Measurements from ENCODE around the gene RPAP2.
"Not testable (repeated sequence)": the region's sequence is repeated elsewhere in the genome, so short reads cannot be mapped to it uniquely, and the experiment has no call there.

RPAP2 gene

DNA sequence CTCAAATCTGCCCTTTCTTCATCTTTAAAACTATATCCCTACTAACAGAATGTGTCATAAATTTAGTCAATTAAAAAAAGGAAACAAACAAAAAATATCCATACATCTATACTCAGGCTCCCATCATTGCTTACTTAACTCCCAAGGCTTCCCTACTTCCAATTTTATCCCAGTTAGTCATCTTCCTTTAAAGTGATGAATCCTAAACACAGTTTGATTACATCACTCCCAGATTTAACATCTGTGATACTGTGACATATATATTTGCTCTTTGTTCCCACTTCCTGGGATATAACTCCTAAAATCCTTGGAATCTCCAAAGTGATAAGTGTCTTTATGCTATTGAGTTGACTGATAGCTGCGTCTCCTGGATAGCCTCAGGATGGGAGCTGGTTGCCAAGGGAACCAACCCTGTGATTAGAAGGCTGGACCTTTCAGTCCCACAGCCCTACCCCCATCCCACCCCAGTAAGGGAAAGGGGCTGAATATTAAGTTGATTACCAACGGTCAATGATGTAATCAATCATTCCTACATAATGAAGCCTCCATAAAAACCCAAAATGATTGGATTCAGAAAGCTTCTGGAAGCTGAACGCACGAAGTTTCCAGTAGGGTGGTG is 21.6 kb upstream of the RPAP2 start:
- TF ChIP-seq, protein P1, sequence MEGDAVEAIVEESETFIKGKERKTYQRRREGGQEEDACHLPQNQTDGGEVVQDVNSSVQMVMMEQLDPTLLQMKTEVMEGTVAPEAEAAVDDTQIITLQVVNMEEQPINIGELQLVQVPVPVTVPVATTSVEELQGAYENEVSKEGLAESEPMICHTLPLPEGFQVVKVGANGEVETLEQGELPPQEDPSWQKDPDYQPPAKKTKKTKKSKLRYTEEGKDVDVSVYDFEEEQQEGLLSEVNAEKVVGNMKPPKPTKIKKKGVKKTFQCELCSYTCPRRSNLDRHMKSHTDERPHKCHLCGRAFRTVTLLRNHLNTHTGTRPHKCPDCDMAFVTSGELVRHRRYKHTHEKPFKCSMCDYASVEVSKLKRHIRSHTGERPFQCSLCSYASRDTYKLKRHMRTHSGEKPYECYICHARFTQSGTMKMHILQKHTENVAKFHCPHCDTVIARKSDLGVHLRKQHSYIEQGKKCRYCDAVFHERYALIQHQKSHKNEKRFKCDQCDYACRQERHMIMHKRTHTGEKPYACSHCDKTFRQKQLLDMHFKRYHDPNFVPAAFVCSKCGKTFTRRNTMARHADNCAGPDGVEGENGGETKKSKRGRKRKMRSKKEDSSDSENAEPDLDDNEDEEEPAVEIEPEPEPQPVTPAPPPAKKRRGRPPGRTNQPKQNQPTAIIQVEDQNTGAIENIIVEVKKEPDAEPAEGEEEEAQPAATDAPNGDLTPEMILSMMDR (IDR thresholded peaks at IDR 0.05; ENCODE audit: insufficient read depth, low read depth, low read length, missing control alignments): no peak
- H3K4me3 ChIP-seq (ENCODE audit: low read depth, low read length): no peak overlapping the region
- DNase-seq (ENCODE audit: low read depth): no peak

- DNase-seq (ENCODE audit: low read depth); H3K4me3 ChIP-seq (ENCODE audit: low read depth, low read length): not testable (repeated sequence)
Observed at GRCh38 chr1:92279781-92280180, 19.1 kb upstream of the RPAP2 start.

DNA sequence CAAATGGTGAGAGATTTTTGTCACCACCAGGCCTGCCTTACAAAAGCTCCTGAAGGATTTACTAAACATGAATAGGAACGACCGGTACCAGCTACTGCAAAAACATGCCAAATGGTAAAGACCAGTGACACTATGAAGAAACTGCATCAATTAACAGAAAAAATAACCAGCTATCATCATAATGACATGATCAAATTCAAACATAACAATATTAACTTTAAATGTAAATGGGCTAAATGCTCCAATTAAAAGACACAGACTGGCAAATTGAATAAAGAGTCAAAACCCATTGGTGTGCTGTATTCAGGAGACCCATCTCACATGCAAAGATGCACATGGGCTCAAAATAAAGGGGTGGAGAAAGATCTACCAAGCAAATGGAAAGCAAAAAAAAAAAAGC is 17.4 kb upstream of the RPAP2 start:
- not testable (repeated sequence) for DNase-seq (ENCODE audit: low read depth); H3K4me3 ChIP-seq (ENCODE audit: low read depth, low read length)

DNA sequence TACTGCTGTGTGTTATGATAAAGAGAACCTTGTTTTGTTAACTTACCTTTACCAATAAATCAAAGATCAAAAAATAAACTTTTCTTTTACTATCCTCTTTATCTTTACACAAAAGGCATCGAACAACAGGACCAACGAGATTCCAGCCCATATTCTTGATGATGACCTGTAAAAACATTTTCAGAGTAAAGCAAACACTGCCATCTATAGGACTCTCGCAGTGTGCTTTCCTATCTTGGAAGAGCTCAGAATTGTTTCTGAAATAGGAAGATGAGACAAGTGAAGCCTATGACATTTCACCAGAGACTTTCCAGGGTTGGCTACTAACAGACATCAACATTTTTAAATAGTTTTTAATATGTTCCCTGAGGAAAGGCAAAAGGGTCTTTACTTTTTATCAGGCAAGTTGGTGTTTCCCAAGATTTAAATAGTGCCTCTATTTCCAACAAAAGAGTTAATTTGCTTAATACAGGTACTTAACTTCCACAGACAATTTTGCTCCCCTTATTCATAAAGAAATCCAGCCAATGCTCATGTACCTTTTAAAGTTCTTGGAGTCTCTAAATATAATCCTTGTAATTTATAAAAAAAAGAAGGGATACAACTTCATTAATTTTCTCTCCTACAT is 7.4 kb upstream of the RPAP2 start:
- DNase-seq (ENCODE audit: low read depth): peak; percentile 32
- TF ChIP-seq, protein P1 (IDR thresholded peaks at IDR 0.05; ENCODE audit: insufficient read depth, low read depth, low read length, missing control alignments): peak; percentile 39
- no peak overlapping the region for H3K4me3 ChIP-seq (ENCODE audit: low read depth, low read length)

- no peak for DNase-seq (ENCODE audit: low read depth)
- TF ChIP-seq, protein P1 (IDR thresholded peaks at IDR 0.05; ENCODE audit: insufficient read depth, low read depth, low read length, missing control alignments): no peak
- peak overlapping the region; percentile 80 for H3K4me3 ChIP-seq (ENCODE audit: low read depth, low read length)
Observed at GRCh38 chr1:92298213-92298572, 666 bp upstream of the RPAP2 start.

DNA sequence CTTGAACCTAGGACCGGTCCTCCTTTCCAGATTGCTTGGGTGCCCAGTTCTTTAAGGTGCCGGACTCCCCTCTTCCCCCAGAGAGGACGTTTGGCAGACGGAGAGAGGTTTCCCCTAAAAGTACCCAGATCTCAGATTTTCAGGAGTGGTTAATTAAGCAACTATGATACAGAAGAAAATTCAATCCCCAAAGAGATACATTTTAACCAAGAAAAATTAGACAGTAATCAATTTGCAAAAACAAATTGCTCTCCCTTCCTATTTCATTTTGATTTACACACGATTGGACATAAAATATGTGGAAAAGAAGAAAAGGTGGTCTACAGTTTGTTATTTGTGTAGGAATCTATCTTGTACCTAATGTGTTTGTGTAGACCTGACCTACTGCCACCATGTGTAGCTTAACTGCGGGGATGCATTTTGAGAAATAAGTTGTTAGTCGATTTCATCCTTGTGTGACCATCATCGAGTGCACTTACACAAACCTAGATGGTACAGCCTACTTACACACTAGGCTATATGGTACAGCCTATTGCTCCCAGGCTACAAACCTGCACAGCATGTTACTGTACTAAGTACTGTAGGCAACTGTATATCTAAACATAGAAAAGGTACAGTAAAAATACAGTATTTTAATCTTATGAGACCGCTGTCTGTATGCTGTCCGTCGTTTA is 755 bp downstream of the RPAP2 start:
- peak; percentile 7 for DNase-seq (ENCODE audit: low read depth)
- H3K4me3 ChIP-seq (ENCODE audit: low read depth, low read length): peak overlapping the region; percentile 80
- TF ChIP-seq, protein P1 (IDR thresholded peaks at IDR 0.05; ENCODE audit: insufficient read depth, low read depth, low read length, missing control alignments): no peak

DNA sequence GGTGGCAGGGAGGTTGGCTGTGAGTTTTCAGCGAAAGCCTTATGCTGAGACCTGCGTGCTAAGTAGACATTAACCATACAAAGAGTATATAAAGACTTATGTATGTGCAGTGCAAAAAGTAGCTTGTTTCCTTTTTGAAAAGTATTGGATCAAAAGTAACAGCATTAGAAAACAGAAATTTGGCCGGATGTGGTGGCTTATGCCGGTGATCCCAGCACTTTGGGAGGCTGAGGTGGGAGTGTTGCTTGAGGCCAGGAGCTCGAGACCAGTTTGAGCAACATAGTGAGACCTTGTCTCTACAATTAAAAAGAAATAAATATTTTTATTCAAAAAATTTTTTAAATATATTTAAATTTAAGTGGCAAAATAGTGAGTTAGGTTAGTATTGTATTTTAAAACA is 2.2 kb downstream of the RPAP2 start:
- TF ChIP-seq, protein P1 (IDR thresholded peaks at IDR 0.05; ENCODE audit: insufficient read depth, low read depth, low read length, missing control alignments): no peak
- no peak overlapping the region for H3K4me3 ChIP-seq (ENCODE audit: low read depth, low read length)
- DNase-seq (ENCODE audit: low read depth): no peak

GRCh38 chr1:92306020-92306419 is 7.2 kb downstream of the RPAP2 start:
- H3K4me3 ChIP-seq (ENCODE audit: low read depth, low read length): no peak overlapping the region
- TF ChIP-seq, protein P1 (IDR thresholded peaks at IDR 0.05; ENCODE audit: insufficient read depth, low read depth, low read length, missing control alignments): no peak
- no peak for DNase-seq (ENCODE audit: low read depth)

Measured in GM12865 (cell line).